ENCODE results near the gene TENM3.

Gene TENM3

DNA sequence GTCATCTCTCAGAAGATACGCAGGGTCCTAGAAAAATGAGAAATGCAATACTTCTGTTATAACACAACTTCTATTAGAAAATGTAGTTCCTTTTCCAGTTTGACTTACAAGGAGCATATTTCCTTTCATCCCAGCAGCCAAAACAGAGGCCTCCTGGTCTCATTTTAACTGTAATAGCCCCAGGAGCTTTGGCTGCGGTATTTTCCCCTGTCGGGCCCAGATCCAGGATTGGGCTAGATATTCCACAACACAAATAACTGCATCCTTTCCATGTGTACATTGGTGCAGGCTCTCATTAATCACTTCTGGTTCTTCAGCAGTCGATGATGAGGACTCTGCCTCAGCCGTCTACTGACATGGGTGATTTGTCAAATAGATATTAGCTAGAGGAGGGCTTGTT, 166.1 kb downstream of the TENM3 start:
- DNase-seq, result no peak

DNA sequence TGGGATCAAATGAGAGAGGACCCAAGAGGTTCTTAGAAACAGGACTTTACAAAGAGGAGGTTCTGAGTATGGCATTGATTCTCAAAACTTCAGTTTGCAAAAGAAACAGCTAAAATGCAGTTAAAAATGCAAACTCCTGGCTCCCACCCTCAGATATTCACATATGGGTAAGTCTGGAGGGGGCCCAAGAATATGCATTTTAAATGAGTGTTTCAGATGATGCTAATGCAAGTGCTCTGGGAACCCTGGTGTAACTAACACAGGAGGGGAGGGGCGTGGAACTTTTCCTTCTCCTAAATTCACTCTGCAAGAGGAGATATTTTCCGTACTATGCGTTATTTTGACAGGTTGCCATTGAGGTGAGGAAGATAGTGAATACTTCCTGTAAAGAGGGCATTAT, 168.2 kb downstream of the TENM3 start:
- no peaks in the 10 kb centered on the region for H3K27me3 ChIP-seq (replicated peaks; ENCODE audit: insufficient read depth, low read length)
- H3K9me2 ChIP-seq (replicated peaks; ENCODE audit: insufficient read depth, low read length), result no peaks in the 10 kb centered on the region
- no peak for DNase-seq
- no peaks in the 10 kb centered on the region for H3K9me3 ChIP-seq (replicated peaks; ENCODE audit: insufficient read depth, low read length)
- H2AFZ ChIP-seq (ENCODE audit: low read length), result no peak overlapping the region
- H3K36me3 ChIP-seq (replicated peaks; ENCODE audit: insufficient read depth, low read length), result no peaks in the 10 kb centered on the region
- no peak overlapping the region for H3K4me2 ChIP-seq (ENCODE audit: low read depth, low read length)
- no peaks in the 10 kb centered on the region for H4K20me1 ChIP-seq (ENCODE audit: insufficient read depth, low read length)
- no peaks in the 10 kb centered on the region for H3K4me1 ChIP-seq (ENCODE audit: low read length)
- no peak overlapping the region for H3K27ac ChIP-seq (ENCODE audit: low read length)
- H3K4me3 ChIP-seq (ENCODE audit: low read length), result no peak overlapping the region
- H3K79me2 ChIP-seq (ENCODE audit: low read length), result no peaks in the 10 kb centered on the region
- H3K9ac ChIP-seq (ENCODE audit: low read length), result no peak overlapping the region
- TF ChIP-seq EZH2 (optimal IDR thresholded peaks at IDR 0.05; ENCODE audit: low read depth, low read length) (no peak), EZH2phosphoT487 (IDR thresholded peaks at IDR 0.05; ENCODE audit: low read length) (no peak)
- TF ChIP-seq, protein P1, sequence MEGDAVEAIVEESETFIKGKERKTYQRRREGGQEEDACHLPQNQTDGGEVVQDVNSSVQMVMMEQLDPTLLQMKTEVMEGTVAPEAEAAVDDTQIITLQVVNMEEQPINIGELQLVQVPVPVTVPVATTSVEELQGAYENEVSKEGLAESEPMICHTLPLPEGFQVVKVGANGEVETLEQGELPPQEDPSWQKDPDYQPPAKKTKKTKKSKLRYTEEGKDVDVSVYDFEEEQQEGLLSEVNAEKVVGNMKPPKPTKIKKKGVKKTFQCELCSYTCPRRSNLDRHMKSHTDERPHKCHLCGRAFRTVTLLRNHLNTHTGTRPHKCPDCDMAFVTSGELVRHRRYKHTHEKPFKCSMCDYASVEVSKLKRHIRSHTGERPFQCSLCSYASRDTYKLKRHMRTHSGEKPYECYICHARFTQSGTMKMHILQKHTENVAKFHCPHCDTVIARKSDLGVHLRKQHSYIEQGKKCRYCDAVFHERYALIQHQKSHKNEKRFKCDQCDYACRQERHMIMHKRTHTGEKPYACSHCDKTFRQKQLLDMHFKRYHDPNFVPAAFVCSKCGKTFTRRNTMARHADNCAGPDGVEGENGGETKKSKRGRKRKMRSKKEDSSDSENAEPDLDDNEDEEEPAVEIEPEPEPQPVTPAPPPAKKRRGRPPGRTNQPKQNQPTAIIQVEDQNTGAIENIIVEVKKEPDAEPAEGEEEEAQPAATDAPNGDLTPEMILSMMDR (IDR thresholded peaks at IDR 0.05; ENCODE audit: low read length), result no peak
- H3F3A ChIP-seq (ENCODE audit: insufficient read depth, low read length), result no peaks in the 10 kb centered on the region

More for the DNA sequence above, 166.1 kb downstream of the TENM3 start:
- Histone ChIP-seq H4K20me1 (ENCODE audit: insufficient read depth, low read length) (no peaks in the 10 kb centered on the region), H3F3A (ENCODE audit: insufficient read depth, low read length) (no peaks in the 10 kb centered on the region), H2AFZ (ENCODE audit: low read length) (no peak overlapping the region), H3K27me3 (replicated peaks; ENCODE audit: insufficient read depth, low read length) (no peaks in the 10 kb centered on the region), H3K27ac (ENCODE audit: low read length) (no peak overlapping the region), H3K4me3 (ENCODE audit: low read length) (no peak overlapping the region), H3K79me2 (ENCODE audit: low read length) (no peaks in the 10 kb centered on the region), H3K9ac (ENCODE audit: low read length) (no peak overlapping the region), H3K36me3 (replicated peaks; ENCODE audit: insufficient read depth, low read length) (no peaks in the 10 kb centered on the region), H3K9me2 (replicated peaks; ENCODE audit: insufficient read depth, low read length) (no peaks in the 10 kb centered on the region), H3K9me3 (replicated peaks; ENCODE audit: insufficient read depth, low read length) (no peaks in the 10 kb centered on the region), H3K4me1 (ENCODE audit: low read length) (no peaks in the 10 kb centered on the region), H3K4me2 (ENCODE audit: low read depth, low read length) (no peak overlapping the region)
- TF ChIP-seq, protein P1 (IDR thresholded peaks at IDR 0.05; ENCODE audit: low read length), result no peak
- TF ChIP-seq EZH2phosphoT487 (IDR thresholded peaks at IDR 0.05; ENCODE audit: low read length) (no peak), EZH2 (optimal IDR thresholded peaks at IDR 0.05; ENCODE audit: low read depth, low read length) (no peak)

DNA sequence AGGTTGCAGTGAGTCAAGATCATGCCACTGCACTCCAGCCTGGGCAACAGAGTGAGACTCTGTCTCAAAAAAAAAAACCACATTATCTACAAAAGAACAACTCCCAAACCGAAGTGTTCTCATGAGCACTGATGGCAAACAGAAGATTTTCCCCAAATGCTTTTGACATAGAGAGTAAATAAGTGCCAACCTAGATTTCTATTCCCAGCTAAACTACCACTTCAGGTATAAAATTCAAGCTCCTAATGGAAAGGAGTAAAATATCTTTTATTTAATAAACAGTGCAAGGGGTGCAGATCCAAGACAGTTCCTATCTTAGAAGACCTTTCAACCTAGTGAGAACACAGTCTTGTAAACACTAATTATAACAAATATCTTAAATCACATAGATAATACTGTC, 170.3 kb downstream of the TENM3 start:
- TF ChIP-seq EZH2 (optimal IDR thresholded peaks at IDR 0.05; ENCODE audit: low read depth, low read length), result no peak
- TF ChIP-seq, protein P1 (IDR thresholded peaks at IDR 0.05; ENCODE audit: low read length), result no peak
- TF ChIP-seq EZH2phosphoT487 (IDR thresholded peaks at IDR 0.05; ENCODE audit: low read length), result no peak
- no peaks in the 10 kb centered on the region for H3K27me3 ChIP-seq (replicated peaks; ENCODE audit: insufficient read depth, low read length)
- no peaks in the 10 kb centered on the region for H3K36me3 ChIP-seq (replicated peaks; ENCODE audit: insufficient read depth, low read length)
- no peak for DNase-seq
- H3K27ac ChIP-seq (ENCODE audit: low read length), result no peak overlapping the region
- H4K20me1 ChIP-seq (ENCODE audit: insufficient read depth, low read length), result no peaks in the 10 kb centered on the region
- no peaks in the 10 kb centered on the region for H3K79me2 ChIP-seq (ENCODE audit: low read length)
- H3K9ac ChIP-seq (ENCODE audit: low read length), result no peak overlapping the region
- H3K4me3 ChIP-seq (ENCODE audit: low read length), result no peak overlapping the region
- no peaks in the 10 kb centered on the region for H3K9me3 ChIP-seq (replicated peaks; ENCODE audit: insufficient read depth, low read length)
- no peak overlapping the region for H2AFZ ChIP-seq (ENCODE audit: low read length)
- no peaks in the 10 kb centered on the region for H3K9me2 ChIP-seq (replicated peaks; ENCODE audit: insufficient read depth, low read length)
- H3K4me2 ChIP-seq (ENCODE audit: low read depth, low read length), result no peak overlapping the region
- 0 out of 2 replicates have a peak, but pooled peaks cover 3% of the 10 kb centered on the region for H3F3A ChIP-seq (ENCODE audit: insufficient read depth, low read length)
- peaks cover 2% of the 10 kb centered on the region; the same call in 1 of the 2 replicates for H3K4me1 ChIP-seq (ENCODE audit: low read length)

Data from MM.1S (cell line).